GM18526 (cell line): Measurements from ENCODE around the gene SHROOM1.

ENCODE experiments used
- POLR2A ChIP-seq: IDR thresholded peaks from 3 replicates; pipeline ENCODE4 v1.6.1; 2011; ENCODE audit not compliant: insufficient read length; ENCODE audit errors: extremely low read depth

The SHROOM1 gene

GRCh38 chr5:132778856-132779255 is 51.6 kb downstream of the SHROOM1 start:
- TF ChIP-seq POLR2A: no peak

- no peak for TF ChIP-seq POLR2A
These were observed 52.3 kb downstream of the SHROOM1 start for GRCh38 chr5:132778129-132778528.

GRCh38 chr5:132777209-132778069 is 53.0 kb downstream of the SHROOM1 start, which contains the start of gene SEPTIN8:
SEPTIN8 (minus strand) TSS chr5:132777239; CDS start chr5:132777137, 102 bp downstream.
- peak; percentile 49 for TF ChIP-seq POLR2A

GRCh38 chr5:132776938-132777208 is 53.6 kb downstream of the SHROOM1 start:
- no peak for TF ChIP-seq POLR2A

- TF ChIP-seq POLR2A: no peak
These were observed 54.1 kb downstream of the SHROOM1 start for GRCh38 chr5:132776131-132776937.

GRCh38 chr5:132775476-132775961 is 54.9 kb downstream of the SHROOM1 start:
- no peak for TF ChIP-seq POLR2A

- no peak for TF ChIP-seq POLR2A
These were observed 55.6 kb downstream of the SHROOM1 start for GRCh38 chr5:132774896-132775295.

- TF ChIP-seq POLR2A: no peak
These were observed 56.0 kb downstream of the SHROOM1 start for GRCh38 chr5:132774406-132774805.

- TF ChIP-seq POLR2A: no peak
These were observed 56.7 kb downstream of the SHROOM1 start for GRCh38 chr5:132773601-132774355.

GRCh38 chr5:132773114-132773513 is 57.3 kb downstream of the SHROOM1 start:
- no peak for TF ChIP-seq POLR2A

GRCh38 chr5:132772291-132773070 is 58.0 kb downstream of the SHROOM1 start:
- TF ChIP-seq POLR2A: no peak
